K562 (cell line): ENCODE measurements around the gene ZNF407. TPM values are rescaled to one million over a fixed set of nuclear protein-coding genes. Genes with fewer than 3 reads are reported as not detected.

Source experiments
- ATAC-seq: fragments of 200-7000 bp; cut with Tn5 transposase; 3 replicates; pipeline ENCODE4 v1.9.1; 2020; ENCODE audit warnings: moderate library complexity
- BruUV-seq: library from RNA; stranded (reverse); fragments of 400-500 nt; replicated peaks from 2 replicates; lab custom pipeline; 2021; lab: Mats Ljungman, UMichigan
- CTCF ChIA-PET: fragments of 300-600 bp; formaldehyde crosslinking; extraction: SDS; loops from one replicate; lab custom pipeline; 2021; ENCODE audit warnings: low intra/inter-chr PET ratio; lab: Yijun Ruan, JAX
- POLR2A ChIA-PET: fragments of 300-600, 350-650 bp; sonication (Branson Sonifier 250); formaldehyde crosslinking; extraction: SDS; loops from one replicate; lab custom pipeline; 2021; ENCODE audit warnings: antibody characterized with exemption, inconsistent platforms; lab: Yijun Ruan, JAX
- DNase-seq, 4 experiments: peaks; one replicate each; pipeline versions ENCODE4 v3.0.0 to v3.0.0-alpha.2; 2011 to 2018; ENCODE audit warnings: low spot score in 3 of 4, mixed read lengths in 3 of 4; ENCODE audit errors: extremely low read depth in 1 of 4
- FAIRE-seq: peaks from 2 replicates; lab custom pipeline; 2011; peaks lifted over from hg19 to GRCh38; lab: Jason Lieb, UNC
- H2AFZ ChIP-seq: 2 replicates; pipeline ENCODE4 v1.6.0; 2011; ENCODE audit warnings: low read depth, low read length, control low read depth, inconsistent platforms
- H3K27ac ChIP-seq: fragments of 200-600 bp; 3 replicates; pipeline ENCODE4 v1.8.0; 2011; ENCODE audit warnings: low read depth, mild to moderate bottlenecking, control low read depth, inconsistent platforms, low read length, moderate library complexity, mixed read lengths; ENCODE audit errors: extremely low read depth
- H3K27me3 ChIP-seq, 2 experiments: fragments of 300-600 bp in 1 of 2; 2 replicates in 1 of 2; 3 replicates in 1 of 2; pipeline versions ENCODE4 v1.6.0 to v1.8.0; 2011; ENCODE audit warnings: inconsistent platforms in 2 of 2, low read length in 2 of 2, mild to moderate bottlenecking in 1 of 2, mixed read lengths in 1 of 2, moderate library complexity in 1 of 2; ENCODE audit not compliant: control insufficient read depth in 2 of 2, insufficient read depth in 2 of 2
- H3K36me3 ChIP-seq: fragments of 300-600 bp; 3 replicates; pipeline ENCODE4 v1.8.0; 2011; ENCODE audit warnings: mild to moderate bottlenecking, low read length, inconsistent platforms; ENCODE audit not compliant: control insufficient read depth, insufficient read depth
- H3K4me1 ChIP-seq, 2 experiments: fragments of 200-600 bp in 1 of 2; replicated peaks in 1 of 2; 2 replicates in 1 of 2; 3 replicates in 1 of 2; pipeline versions ENCODE4 v1.5.1 to v1.8.0; 2011; ENCODE audit warnings: inconsistent platforms in 2 of 2, low read length in 2 of 2, mild to moderate bottlenecking in 1 of 2, mixed read lengths in 1 of 2, moderate library complexity in 1 of 2; ENCODE audit not compliant: control insufficient read depth in 2 of 2, insufficient read depth in 2 of 2
- H3K4me2 ChIP-seq: 2 replicates; pipeline ENCODE4 v1.6.1; 2011; ENCODE audit warnings: low read length, control low read depth, inconsistent platforms, mixed read lengths; ENCODE audit not compliant: insufficient read depth
- H3K4me3 ChIP-seq: fragments of 200-600 bp; sonication (generic), shearing (Covaris generic); 2 replicates; pipeline ENCODE4 v1.5.1; 2016; ENCODE audit warnings: control low read depth, inconsistent platforms
- H3K79me2 ChIP-seq: fragments of 200-600 bp; 3 replicates; pipeline ENCODE4 v1.8.0; 2011; ENCODE audit warnings: low read length, inconsistent platforms; ENCODE audit not compliant: control insufficient read depth, insufficient read depth
- H3K9ac ChIP-seq, 2 experiments: 2 replicates each; pipeline versions ENCODE4 v1.6.0 to v1.6.1; 2011; ENCODE audit warnings: low read depth in 2 of 2, low read length in 2 of 2, control low read depth in 1 of 2, inconsistent platforms in 1 of 2, mild to moderate bottlenecking in 1 of 2, mixed read lengths in 1 of 2; ENCODE audit not compliant: insufficient read depth in 1 of 2
- H3K9me1 ChIP-seq: one replicate; pipeline ENCODE4 v1.6.0; 2011; ENCODE audit warnings: inconsistent platforms, mild to moderate bottlenecking, low read length, moderate library complexity; ENCODE audit not compliant: control insufficient read depth, insufficient read depth
- H3K9me3 ChIP-seq: replicated peaks from 2 replicates; pipeline ENCODE4 v1.5.1; 2011; ENCODE audit warnings: low read depth, low read length, inconsistent platforms; ENCODE audit not compliant: control insufficient read depth, insufficient read depth
- H4K20me1 ChIP-seq: replicated peaks from 2 replicates; pipeline ENCODE4 v1.6.1; 2011; ENCODE audit warnings: low read length, inconsistent platforms, mixed read lengths; ENCODE audit not compliant: control insufficient read depth, insufficient read depth
- E2F8 ChIP-seq: fragments of 450-650 bp; IDR thresholded peaks from 2 replicates; pipeline ENCODE4 v1.7.1; 2018; ENCODE audit warnings: mild to moderate bottlenecking, low read depth; ENCODE audit not compliant: partially characterized antibody
- PKNOX1 ChIP-seq: fragments of 450-650 bp; IDR thresholded peaks from 2 replicates; pipeline ENCODE4 v1.6.1; 2016
- STAT5B ChIP-seq: fragments of 250-450 bp; sonication (Bioruptor Pico); IDR thresholded peaks from 2 replicates; pipeline ENCODE4 v1.8.0; 2021; ENCODE audit warnings: mild to moderate bottlenecking, inconsistent platforms
- ZBTB11 ChIP-seq, 3 experiments: fragments of 200-800 bp in 1 of 3; fragments of 250-450 bp in 1 of 3; fragments of 450-650 bp in 1 of 3; sonication (Bioruptor Pico) in 1 of 3; sonication (Bioruptor generic) in 1 of 3; formaldehyde crosslinking in 1 of 3; IDR thresholded peaks; 2 replicates each; pipeline versions ENCODE4 v1.6.1 to v1.8.0; 2016 to 2022; ENCODE audit warnings: mild to moderate bottlenecking in 2 of 3, missing genetic modification characterization in 2 of 3, missing compliant biosample characterization in 1 of 3, moderate library complexity in 1 of 3
- WGBS: fragments of 100-300 bp; shearing (Covaris generic); methylation state at CpG from one replicate; pipeline ENCODE4 v1.1.6; 2016; ENCODE audit warnings: low coverage, mixed read lengths; ENCODE audit not compliant: insufficient coverage; ENCODE audit errors: missing lambda C conversion rate; 5-methylcytosine and 5-hydroxymethylcytosine counted together
- in situ Hi-C: fragments of 300-500 bp; cut with MboI; formaldehyde crosslinking; loops from 4 replicates; pipeline ENCODE4 v1.15.0; 2018; ENCODE audit warnings: inconsistent platforms, mixed read lengths
- intact Hi-C: fragments of 100-400 bp; cut with micrococcal nuclease; formaldehyde crosslinking; loops from 2 replicates; pipeline ENCODE4 v1.14.2; 2022
- polyA plus RNA-seq, 8 experiments: library from polyadenylated mRNA; depleted of rRNA in 4 of 8; stranded (reverse) in 5 of 8; unstranded in 3 of 8; fragments of >200 nt; fragmentation: Nextera tagmentation in 2 of 8; fragmentation: Illumina TruSeq in 1 of 8; extraction: Ambion mirVana in 2 of 8; extraction: Trizol in 1 of 8; gene quantifications; 2 replicates each; pipeline versions ENCODE4 v1.2.1 to v1.2.3, GENCODE V29; 2011 to 2014; ENCODE audit warnings: inconsistent platforms in 1 of 8, missing spikeins in 1 of 8
- total RNA-seq, 7 experiments: library from RNA; depleted of rRNA in 6 of 7; stranded (reverse); fragments of >200 nt in 6 of 7; fragmentation: Illumina TruSeq in 2 of 7; extraction: Trizol in 2 of 7; gene quantifications; 2 replicates each; pipeline versions ENCODE4 v1.2.1 to v1.2.3, GENCODE V29; 2011 to 2021; ENCODE audit warnings: low replicate concordance in 1 of 7

ZNF407 gene
- total and polyA plus RNA-seq, 9 of the 15 experiments (the other 6 are each of a cell fraction or from before 2014, with no cell fraction given): 0.21 to 5.4 (median 2.3) TPM

GRCh38 chr18:75031717-75032317 is 434.1 kb downstream of the ZNF407 start:
- in situ Hi-C loops: no loop called here

More at GRCh38 chr18:75031717-75032317, 434.1 kb downstream of the ZNF407 start:
- Histone ChIP-seq H3K9me1 (no peaks in the 10 kb centered on the region), H3K27ac (no peak overlapping the region), H4K20me1 (no peaks in the 10 kb centered on the region), H3K9ac (no peak overlapping the region), H3K4me2 (no peak overlapping the region), H2AFZ (no peak overlapping the region), H3K9me3 (no peaks in the 10 kb centered on the region), H3K4me3 (no peak overlapping the region), H3K79me2 (no peaks in the 10 kb centered on the region), H3K27me3 (peaks cover 0 to 4% of the 10 kb centered on the region in 2 experiments; a peak in 1 of 5 replicates), H3K4me1 (peaks cover 0 to 3% of the 10 kb centered on the region in 2 experiments; a peak in 2 of 5 replicates), H3K36me3 (no peaks in the 10 kb centered on the region)
- TF ChIP-seq ZBTB11 (CRISPR knock-in tag; IDR thresholded peaks at IDR 0.05) (peak in 1 of 3 experiments; percentile 53; a peak in 2 of 6 replicates), STAT5B (CRISPR knock-in tag) (no peak), E2F8 (no peak), PKNOX1 (peak; percentile 67)
- ATAC-seq (no peak), DNase-seq (no peak), FAIRE-seq (no peak)
- intact Hi-C loops: no loop called here
- POLR2A ChIA-PET: interaction anchor here (0.7 to 0.8 kb wide), 2 partner anchors 8 to 13 kb away, joined by 3 to 4 read pairs; no protein-coding TSS in a partner anchor
- WGBS: 24% methylated on average over 7 of the region's 11 CpGs
- BruUV-seq: no TSS peak
- CTCF ChIA-PET: no interaction called here
